Suprapubic skin (tissue), 3 donors: ENCODE results near the gene COG5.

Experiments used
- CTCF ChIP-seq, 2 donors: fragments of 200-600 bp in 1 of 2; fragments of 450-650 bp in 1 of 2; sonication (generic) in 1 of 2; IDR thresholded peaks; one replicate each; pipeline ENCODE4 v1.5.1; 2016 to 2019; ENCODE audit warnings: antibody characterized with exemption in 2 of 2, mild to moderate bottlenecking in 1 of 2, moderate library complexity in 1 of 2
- EP300 ChIP-seq: sonication (generic); formaldehyde crosslinking; IDR thresholded peaks from one replicate; pipeline ENCODE4 v1.6.1; 2017; ENCODE audit warnings: antibody characterized with exemption
- POLR2A ChIP-seq, 2 donors: fragments of 450-650 bp; IDR thresholded peaks; one replicate each; pipeline ENCODE4 v1.6.1; 2017; ENCODE audit warnings: antibody characterized with exemption in 2 of 2, mild to moderate bottlenecking in 2 of 2, moderate library complexity in 2 of 2

GRCh38 chr7:107446988-107447387, 116.7 kb downstream of the COG5 start:
- no peak for TF ChIP-seq CTCF (IDR thresholded peaks at IDR 0.05)
- TF ChIP-seq POLR2A (IDR thresholded peaks at IDR 0.05), result no peak
- no peak for TF ChIP-seq EP300
